H7 (cell line): ENCODE results near the gene USP5. TPM values are rescaled to one million over a fixed set of nuclear protein-coding genes. Genes with fewer than 3 reads are reported as not detected.

Experiments
- DNase-seq: peaks from one replicate; pipeline ENCODE4 v3.0.0; 2012
- H3K27me3 ChIP-seq: 2 replicates; pipeline ENCODE4 v1.6.0; 2011; ENCODE audit warnings: mild to moderate bottlenecking, low read length; ENCODE audit not compliant: control insufficient read depth, insufficient read depth
- H3K36me3 ChIP-seq: replicated peaks from 2 replicates; pipeline ENCODE4 v1.5.1; 2011; ENCODE audit warnings: low read length; ENCODE audit not compliant: control insufficient read depth, insufficient read depth
- H3K4me3 ChIP-seq: 2 replicates; pipeline ENCODE4 v1.5.1; 2011; ENCODE audit warnings: low read depth, mild to moderate bottlenecking, control low read depth, low read length, moderate library complexity; ENCODE audit not compliant: insufficient read depth
- total RNA-seq: library from RNA; depleted of rRNA; stranded (reverse); fragments of >200 nt; shearing (Covaris generic); gene quantifications from 2 replicates; pipeline ENCODE4 v1.2.3, GENCODE V29; 2014; rRNA removed

Gene USP5
- total RNA-seq = 103 and 112 TPM in 2 replicates

GRCh38 chr12:6851921-6852650 lies at the start of gene USP5:
TSS of gene USP5 (plus strand) at chr12:6852150. CDS start at chr12:6852180, 30 bp downstream.
- DNase-seq = peak; percentile 99
- peak within 1 kb of the TSS; percentile 98 for H3K4me3 ChIP-seq
- no peaks in the 10 kb centered on the region for H3K27me3 ChIP-seq
- H3K36me3 ChIP-seq = peaks cover 38% of the 10 kb centered on the region

GRCh38 chr12:6807170-6807569 lies 44.8 kb upstream of the USP5 start:
- DNase-seq = no peak
- Histone ChIP-seq H3K36me3 (no peaks in the 10 kb centered on the region), H3K4me3 (no peak overlapping the region), H3K27me3 (no peaks in the 10 kb centered on the region)

- Histone ChIP-seq H3K27me3 (no peaks in the 10 kb centered on the region; the same call in 1 of the 2 replicates), H3K36me3 (no peaks in the 10 kb centered on the region), H3K4me3 (no peak overlapping the region)
- peak; percentile 7 for DNase-seq
These were observed 42.9 kb upstream of the USP5 start for GRCh38 chr12:6809056-6809455.

- H3K4me3 ChIP-seq = no peak overlapping the region
- peaks cover 8% of the 10 kb centered on the region for H3K27me3 ChIP-seq
- H3K36me3 ChIP-seq = no peaks in the 10 kb centered on the region
- DNase-seq = peak; percentile 18
These were observed 41.2 kb upstream of the USP5 start for GRCh38 chr12:6810758-6811157.

- Histone ChIP-seq H3K27me3 (peaks cover 8% of the 10 kb centered on the region), H3K4me3 (no peak overlapping the region), H3K36me3 (no peaks in the 10 kb centered on the region)
- DNase-seq = no peak
These were observed 38.6 kb upstream of the USP5 start for GRCh38 chr12:6813363-6813762.

- Histone ChIP-seq H3K4me3 (no peak overlapping the region), H3K36me3 (no peaks in the 10 kb centered on the region), H3K27me3 (peaks cover 20% of the 10 kb centered on the region)
- DNase-seq = no peak
These were observed 35.4 kb upstream of the USP5 start for GRCh38 chr12:6816598-6816997.

- H3K27me3 ChIP-seq = peaks cover 24% of the 10 kb centered on the region
- no peaks in the 10 kb centered on the region for H3K36me3 ChIP-seq
- DNase-seq = no peak
- no peak overlapping the region for H3K4me3 ChIP-seq
These were observed 34.9 kb upstream of the USP5 start for GRCh38 chr12:6817098-6817497.

GRCh38 chr12:6817662-6818157 lies 34.2 kb upstream of the USP5 start:
- no peaks in the 10 kb centered on the region for H3K36me3 ChIP-seq
- no peak overlapping the region for H3K4me3 ChIP-seq
- DNase-seq = no peak
- H3K27me3 ChIP-seq = peaks cover 30% of the 10 kb centered on the region

- Histone ChIP-seq H3K4me3 (no peak overlapping the region), H3K36me3 (no peaks in the 10 kb centered on the region), H3K27me3 (peaks cover 36% of the 10 kb centered on the region)
- DNase-seq = peak; percentile 83
These were observed 33.7 kb upstream of the USP5 start for GRCh38 chr12:6818222-6818621.

GRCh38 chr12:6818645-6819044 lies 33.3 kb upstream of the USP5 start:
- peaks cover 40% of the 10 kb centered on the region for H3K27me3 ChIP-seq
- peak; percentile 42 for DNase-seq
- H3K4me3 ChIP-seq = no peak overlapping the region
- no peaks in the 10 kb centered on the region for H3K36me3 ChIP-seq

GRCh38 chr12:6819106-6820030 lies 32.6 kb upstream of the USP5 start:
- H3K36me3 ChIP-seq = no peaks in the 10 kb centered on the region
- H3K27me3 ChIP-seq = peaks cover 44% of the 10 kb centered on the region
- H3K4me3 ChIP-seq = no peak overlapping the region
- DNase-seq = peak; percentile 52

GRCh38 chr12:6820166-6820565 lies 31.8 kb upstream of the USP5 start:
- peak; percentile 31 for DNase-seq
- Histone ChIP-seq H3K4me3 (no peak overlapping the region), H3K27me3 (peaks cover 48% of the 10 kb centered on the region), H3K36me3 (no peaks in the 10 kb centered on the region)

GRCh38 chr12:6821591-6822425 lies 30.1 kb upstream of the USP5 start, which contains the start of gene GPR162:
TSS of gene GPR162 (plus strand) at chr12:6821821. CDS start at chr12:6823899, 2,078 bp downstream.
- Histone ChIP-seq H3K36me3 (no peaks in the 10 kb centered on the region), H3K27me3 (peaks cover 62% of the 10 kb centered on the region), H3K4me3 (peak within 1 kb of the TSS; percentile 69)
- peak; percentile 95 for DNase-seq
